HG03095 (cell line): Measurements from ENCODE around the gene FRMD4B.

Source experiments
- ATAC-seq: cut with Tn5 transposase; IDR thresholded peaks from one replicate; pipeline ENCODE4 v1.9.1; 2021; ENCODE audit warnings: moderate library complexity; ENCODE audit not compliant: unreplicated experiment

The FRMD4B gene

GRCh38 chr3:69406163-69406562, 20.3 kb upstream of the FRMD4B start:
- ATAC-seq, result no peak

- ATAC-seq, result no peak
These were observed 19.2 kb upstream of the FRMD4B start for GRCh38 chr3:69405067-69405466.

GRCh38 chr3:69403454-69403853, 17.6 kb upstream of the FRMD4B start:
- ATAC-seq, result no peak

- no peak for ATAC-seq
These were observed 14.8 kb upstream of the FRMD4B start for GRCh38 chr3:69400683-69401082.

- ATAC-seq, result no peak
These were observed 7.0 kb upstream of the FRMD4B start for GRCh38 chr3:69392850-69393249.

- no peak for ATAC-seq
These were observed 6.5 kb upstream of the FRMD4B start for GRCh38 chr3:69392415-69392814.

GRCh38 chr3:69391554-69391953, 5.7 kb upstream of the FRMD4B start:
- ATAC-seq, result no peak

GRCh38 chr3:69390771-69391170, 4.9 kb upstream of the FRMD4B start:
- ATAC-seq, result no peak

- ATAC-seq, result no peak
These were observed 3.8 kb upstream of the FRMD4B start for GRCh38 chr3:69389520-69390248.

- ATAC-seq, result no peak
These were observed 2.4 kb upstream of the FRMD4B start for GRCh38 chr3:69388241-69388640.

- no peak for ATAC-seq
These were observed 883 bp upstream of the FRMD4B start for GRCh38 chr3:69386556-69387385.

- no peak for ATAC-seq
These were observed 665 bp downstream of the FRMD4B start for GRCh38 chr3:69385123-69385722.

- ATAC-seq, result no peak
These were observed 1.6 kb downstream of the FRMD4B start for GRCh38 chr3:69384326-69384725.

GRCh38 chr3:69379661-69380060, 6.2 kb downstream of the FRMD4B start:
- ATAC-seq, result no peak

- ATAC-seq, result no peak
These were observed 7.6 kb downstream of the FRMD4B start for GRCh38 chr3:69378112-69378802.

GRCh38 chr3:69377262-69377661, 8.6 kb downstream of the FRMD4B start:
- no peak for ATAC-seq

- no peak for ATAC-seq
These were observed 9.2 kb downstream of the FRMD4B start for GRCh38 chr3:69376731-69377130.

GRCh38 chr3:69371816-69372215, 14.1 kb downstream of the FRMD4B start:
- ATAC-seq, result no peak

- ATAC-seq, result no peak
These were observed 15.0 kb downstream of the FRMD4B start for GRCh38 chr3:69370901-69371301.

- ATAC-seq, result no peak
These were observed 15.6 kb downstream of the FRMD4B start for GRCh38 chr3:69370156-69370883.
